ENCODE data around the gene EDEM3.
"Not testable (repeated sequence)": the region's sequence is repeated elsewhere in the genome, so short reads cannot be mapped to it uniquely, and the experiment has no call there.

Gene EDEM3

DNA sequence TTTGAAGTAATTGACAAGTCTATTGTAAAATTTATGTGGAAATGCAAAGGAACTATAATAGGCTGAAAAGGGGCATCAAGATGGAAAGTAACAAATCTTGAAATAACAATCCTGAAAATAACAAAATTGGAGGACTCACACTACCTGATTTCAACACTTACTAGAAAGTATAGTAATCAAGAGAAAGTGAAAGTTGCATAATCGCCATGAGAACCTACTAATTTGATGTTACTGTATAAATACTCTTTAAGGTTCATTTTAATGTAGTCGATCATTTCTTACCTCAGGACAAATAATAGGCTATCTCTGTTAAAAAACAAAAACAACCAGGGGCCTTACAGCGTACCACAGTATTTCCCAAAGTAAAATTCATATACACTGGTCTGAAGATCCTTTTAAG is 71.7 kb downstream of the EDEM3 start:
- no peak for DNase-seq (ENCODE audit: low read depth)

DNA sequence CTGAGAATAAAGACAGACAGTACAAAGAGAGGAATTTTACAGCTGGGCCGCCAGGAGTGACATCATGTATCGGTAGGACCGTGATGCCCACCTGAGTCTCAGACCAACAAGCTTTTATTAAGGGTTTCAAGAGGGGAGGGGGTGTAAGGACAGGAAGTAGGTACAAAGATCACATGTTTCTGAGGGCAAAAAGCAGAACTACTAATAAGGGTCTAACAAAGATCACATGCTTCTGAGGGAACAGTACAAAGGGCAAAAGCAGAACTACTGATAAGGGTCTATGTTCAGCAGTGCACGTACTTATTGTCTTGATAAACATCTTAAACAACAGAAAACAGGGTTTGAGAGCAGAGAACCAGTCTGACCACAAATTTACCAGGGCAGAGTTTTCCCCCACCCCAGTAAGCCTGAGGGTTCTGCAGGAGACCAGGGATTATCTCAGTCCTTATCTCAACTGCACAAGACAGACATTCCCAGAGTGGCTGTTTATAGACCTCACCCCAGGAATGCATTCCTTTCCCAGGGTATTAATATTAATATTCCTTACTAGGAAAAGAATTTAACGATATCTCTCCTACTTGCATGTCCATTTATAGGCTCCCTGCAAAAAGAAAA is 73.9 kb downstream of the EDEM3 start:
- not testable (repeated sequence) for H3K4me3 ChIP-seq (ENCODE audit: low read depth, low read length)

More for the DNA sequence above, 71.7 kb downstream of the EDEM3 start:
- H3K4me3 ChIP-seq (ENCODE audit: low read depth, low read length), result no peak overlapping the region
- TF ChIP-seq, protein P1, sequence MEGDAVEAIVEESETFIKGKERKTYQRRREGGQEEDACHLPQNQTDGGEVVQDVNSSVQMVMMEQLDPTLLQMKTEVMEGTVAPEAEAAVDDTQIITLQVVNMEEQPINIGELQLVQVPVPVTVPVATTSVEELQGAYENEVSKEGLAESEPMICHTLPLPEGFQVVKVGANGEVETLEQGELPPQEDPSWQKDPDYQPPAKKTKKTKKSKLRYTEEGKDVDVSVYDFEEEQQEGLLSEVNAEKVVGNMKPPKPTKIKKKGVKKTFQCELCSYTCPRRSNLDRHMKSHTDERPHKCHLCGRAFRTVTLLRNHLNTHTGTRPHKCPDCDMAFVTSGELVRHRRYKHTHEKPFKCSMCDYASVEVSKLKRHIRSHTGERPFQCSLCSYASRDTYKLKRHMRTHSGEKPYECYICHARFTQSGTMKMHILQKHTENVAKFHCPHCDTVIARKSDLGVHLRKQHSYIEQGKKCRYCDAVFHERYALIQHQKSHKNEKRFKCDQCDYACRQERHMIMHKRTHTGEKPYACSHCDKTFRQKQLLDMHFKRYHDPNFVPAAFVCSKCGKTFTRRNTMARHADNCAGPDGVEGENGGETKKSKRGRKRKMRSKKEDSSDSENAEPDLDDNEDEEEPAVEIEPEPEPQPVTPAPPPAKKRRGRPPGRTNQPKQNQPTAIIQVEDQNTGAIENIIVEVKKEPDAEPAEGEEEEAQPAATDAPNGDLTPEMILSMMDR (IDR thresholded peaks at IDR 0.05; ENCODE audit: control insufficient read depth, extremely low read depth, insufficient read depth), result no peak

DNA sequence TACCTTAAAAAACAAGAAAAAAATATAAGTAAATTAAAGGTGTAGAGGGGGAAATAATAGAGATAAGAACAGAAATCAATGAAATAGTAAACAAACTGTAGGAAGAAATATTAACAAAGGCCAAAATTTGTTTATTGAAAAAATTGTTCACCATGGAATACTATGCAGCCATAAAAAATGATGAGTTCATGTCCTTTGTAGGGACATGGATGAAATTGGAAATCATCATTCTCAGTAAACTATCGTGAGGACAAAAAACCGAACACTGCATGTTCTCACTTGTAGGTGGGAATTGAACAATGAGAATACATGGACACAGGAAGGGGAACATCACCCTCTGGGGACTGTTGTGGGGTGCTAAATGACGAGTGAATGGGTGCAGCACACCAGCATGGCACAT is 75.2 kb downstream of the EDEM3 start:
- H3K4me3 ChIP-seq (ENCODE audit: low read depth, low read length); DNase-seq (ENCODE audit: low read depth): not testable (repeated sequence)

More for the DNA sequence above, 73.9 kb downstream of the EDEM3 start:
- not testable (repeated sequence) for DNase-seq (ENCODE audit: low read depth)

DNA sequence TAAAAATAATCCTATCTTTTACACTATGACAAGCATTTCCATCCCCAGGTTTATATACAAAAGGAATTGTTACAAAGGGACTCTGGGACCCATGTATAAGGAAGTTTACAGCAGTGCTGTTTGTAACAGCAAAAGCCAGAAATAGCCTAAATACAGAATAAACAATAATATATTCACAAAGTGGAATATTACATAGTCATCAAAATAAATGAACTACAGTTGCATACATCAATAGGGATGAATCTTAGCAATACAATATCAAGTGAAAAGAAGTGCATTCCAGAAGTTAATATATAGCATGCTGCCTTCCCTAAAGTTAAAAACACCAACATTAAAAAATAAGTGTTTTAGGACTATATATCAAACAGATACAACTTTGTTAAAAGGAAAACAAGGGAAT is 77.3 kb downstream of the EDEM3 start:
- TF ChIP-seq, protein P1 (IDR thresholded peaks at IDR 0.05; ENCODE audit: control insufficient read depth, extremely low read depth, insufficient read depth), result no peak
- DNase-seq (ENCODE audit: low read depth), result no peak
- H3K4me3 ChIP-seq (ENCODE audit: low read depth, low read length), result no peak overlapping the region

DNA sequence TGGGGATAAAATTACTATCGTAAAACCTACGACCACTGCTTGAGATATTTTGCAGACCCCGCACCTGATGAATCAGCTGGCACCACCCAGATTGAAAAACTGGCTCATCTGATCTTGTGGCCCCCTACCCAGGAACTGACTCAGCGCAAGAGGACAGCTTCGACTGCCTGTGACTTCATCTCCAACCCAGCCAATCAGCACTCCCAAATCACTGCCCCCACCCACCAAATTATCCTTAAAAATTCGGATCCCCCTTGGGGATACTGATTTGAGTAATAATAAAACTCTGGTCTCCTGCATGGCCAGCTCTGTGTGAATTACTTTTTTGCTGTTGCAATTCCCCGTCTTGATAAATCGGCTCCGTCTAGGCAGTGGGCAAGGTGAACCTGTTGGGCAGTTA is 81.4 kb downstream of the EDEM3 start:
- no peak for DNase-seq (ENCODE audit: low read depth)
- TF ChIP-seq, protein P1 (IDR thresholded peaks at IDR 0.05; ENCODE audit: control insufficient read depth, extremely low read depth, insufficient read depth), result no peak
- no peak overlapping the region for H3K4me3 ChIP-seq (ENCODE audit: low read depth, low read length)

DNA sequence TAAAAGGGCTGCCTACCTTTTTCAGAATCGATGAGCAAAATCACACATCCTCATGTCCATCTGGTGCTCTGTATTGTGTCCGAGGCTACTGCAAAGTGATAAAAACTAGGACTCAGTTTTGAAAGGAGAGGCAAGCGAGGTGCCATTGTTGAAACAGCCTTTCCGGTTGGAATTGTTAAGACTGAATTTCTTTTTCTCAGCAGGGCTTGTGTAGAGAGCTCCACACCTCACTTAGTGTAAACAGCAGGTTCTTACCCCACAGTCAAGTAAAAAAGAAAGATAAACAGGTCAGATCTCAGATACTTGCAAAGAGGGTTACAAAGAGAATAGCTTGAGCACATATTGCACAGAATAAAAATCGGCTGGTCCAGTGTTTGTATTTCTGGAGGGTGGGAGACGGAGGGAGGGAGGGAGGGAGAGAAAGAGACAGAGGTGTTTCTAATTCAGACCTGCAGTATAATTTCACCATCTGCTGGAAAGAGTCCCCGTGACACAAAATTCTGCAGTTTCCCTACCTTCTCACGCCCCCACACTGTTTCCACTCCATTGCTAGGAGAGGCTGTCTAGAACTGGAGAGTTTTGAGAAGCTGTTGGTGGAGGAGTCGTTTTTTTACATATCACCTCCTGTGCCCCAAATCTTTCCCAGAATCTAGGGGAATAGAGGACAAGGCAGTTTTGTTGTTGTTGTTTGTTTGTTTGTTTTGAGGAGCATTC is 82.5 kb downstream of the EDEM3 start:
- TF ChIP-seq, protein P1 (IDR thresholded peaks at IDR 0.05; ENCODE audit: control insufficient read depth, extremely low read depth, insufficient read depth), result no peak
- no peak overlapping the region for H3K4me3 ChIP-seq (ENCODE audit: low read depth, low read length)
- no peak for DNase-seq (ENCODE audit: low read depth)

DNA sequence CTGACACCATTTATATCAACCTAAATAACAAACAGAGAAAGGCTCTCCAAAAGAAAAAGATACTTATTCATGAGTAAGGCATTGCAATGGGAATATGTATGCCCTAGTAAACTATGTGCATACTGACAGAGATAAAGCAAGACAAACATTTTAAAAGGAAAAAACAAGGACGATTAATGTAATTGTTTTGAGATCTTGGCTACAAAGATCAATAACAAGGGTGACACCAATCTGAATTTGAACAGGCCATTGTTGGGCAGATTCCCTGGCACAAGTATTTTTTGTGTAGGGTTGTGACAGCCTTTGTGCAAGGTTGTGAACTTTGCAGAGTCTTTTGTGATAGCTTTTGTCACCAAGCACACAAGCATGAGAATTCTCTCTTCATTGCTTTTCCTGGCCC is 85.3 kb downstream of the EDEM3 start:
- H3K4me3 ChIP-seq (ENCODE audit: low read depth, low read length), result no peak overlapping the region
- TF ChIP-seq, protein P1 (IDR thresholded peaks at IDR 0.05; ENCODE audit: control insufficient read depth, extremely low read depth, insufficient read depth), result no peak
- DNase-seq (ENCODE audit: low read depth), result no peak

DNA sequence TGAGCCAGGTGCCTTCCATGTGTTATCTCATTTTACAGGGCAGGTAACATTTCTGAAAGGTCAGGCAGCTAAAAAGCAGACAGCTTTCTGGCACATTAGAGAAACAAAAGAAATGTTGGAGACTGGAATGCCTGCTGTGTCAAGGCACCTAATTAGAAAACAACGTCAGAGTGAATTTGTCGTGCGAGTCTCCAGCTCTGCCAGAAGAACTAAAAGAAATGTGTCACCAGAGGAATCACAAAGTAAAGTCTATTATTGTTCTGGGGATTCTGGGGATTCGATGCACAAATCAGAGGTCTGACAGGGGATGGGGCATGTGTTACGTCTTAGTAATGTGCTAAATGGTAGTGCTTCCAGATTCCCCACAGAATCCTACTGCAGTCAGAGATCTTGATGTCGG is 89.3 kb downstream of the EDEM3 start:
- TF ChIP-seq, protein P1 (IDR thresholded peaks at IDR 0.05; ENCODE audit: control insufficient read depth, extremely low read depth, insufficient read depth), result no peak
- no peak for DNase-seq (ENCODE audit: low read depth)
- no peak overlapping the region for H3K4me3 ChIP-seq (ENCODE audit: low read depth, low read length)

Data from LNCaP clone FGC (cell line).